ENCODE measurements around the gene MYO3A. TPM values are rescaled to one million over a fixed set of nuclear protein-coding genes. Genes with fewer than 3 reads are reported as not detected.

The MYO3A gene
- total and polyA plus RNA-seq, 2 experiments from 2014 or later = 3.0 to 10.7 TPM

- H3K4me3 Mint-ChIP-seq = no peak overlapping the region
- no peaks in the 10 kb centered on the region for H3K27me3 Mint-ChIP-seq (ENCODE audit: insufficient read depth, low read depth, poor library complexity)
These were observed 81.1 kb downstream of the MYO3A start for GRCh38 chr10:26015092-26015491.

DNA sequence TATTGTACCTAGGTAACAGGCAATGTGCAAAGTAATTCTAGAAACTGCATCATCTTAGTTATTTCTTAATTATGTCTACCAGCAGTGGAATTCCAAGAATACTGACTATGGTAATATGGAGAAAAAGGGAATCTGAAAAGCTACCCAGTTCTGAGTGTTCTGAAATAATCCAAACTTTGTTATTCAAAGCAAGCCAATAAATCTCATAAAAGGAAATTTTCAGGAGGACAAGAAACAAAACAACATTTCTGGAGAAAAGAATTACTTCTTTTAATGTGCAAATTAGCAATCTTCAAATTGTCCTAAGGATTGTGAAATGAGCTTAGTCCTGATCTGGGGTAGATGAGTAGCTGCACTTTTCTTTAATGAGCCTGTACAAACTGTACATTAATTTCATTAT is 88.8 kb downstream of the MYO3A start:
- Histone ChIP-seq H3K79me2 (replicated peaks; ENCODE audit: insufficient read depth) (no peaks in the 10 kb centered on the region), H3K4me2 (peak overlapping the region; percentile 29; the same call in 1 of the 2 replicates)
- no peak for ATAC-seq
- TF ChIP-seq EZH2 (IDR thresholded peaks at IDR 0.05; ENCODE audit: low read depth, unreplicated experiment) (no peak), JUNB (IDR thresholded peaks at IDR 0.05; ENCODE audit: unreplicated experiment) (no peak), POLR2AphosphoS5 (IDR thresholded peaks at IDR 0.05; ENCODE audit: low read depth) (no peak), ETS1 (IDR thresholded peaks at IDR 0.05) (no peak), STAT1 (IDR thresholded peaks at IDR 0.05; ENCODE audit: unreplicated experiment) (no peak), ZNF114 (CRISPR knock-in tag; IDR thresholded peaks at IDR 0.05) (no peak), ZNF331 (CRISPR knock-in tag; IDR thresholded peaks at IDR 0.05; ENCODE audit: low read depth) (no peak)
- TF ChIP-seq, protein P1, sequence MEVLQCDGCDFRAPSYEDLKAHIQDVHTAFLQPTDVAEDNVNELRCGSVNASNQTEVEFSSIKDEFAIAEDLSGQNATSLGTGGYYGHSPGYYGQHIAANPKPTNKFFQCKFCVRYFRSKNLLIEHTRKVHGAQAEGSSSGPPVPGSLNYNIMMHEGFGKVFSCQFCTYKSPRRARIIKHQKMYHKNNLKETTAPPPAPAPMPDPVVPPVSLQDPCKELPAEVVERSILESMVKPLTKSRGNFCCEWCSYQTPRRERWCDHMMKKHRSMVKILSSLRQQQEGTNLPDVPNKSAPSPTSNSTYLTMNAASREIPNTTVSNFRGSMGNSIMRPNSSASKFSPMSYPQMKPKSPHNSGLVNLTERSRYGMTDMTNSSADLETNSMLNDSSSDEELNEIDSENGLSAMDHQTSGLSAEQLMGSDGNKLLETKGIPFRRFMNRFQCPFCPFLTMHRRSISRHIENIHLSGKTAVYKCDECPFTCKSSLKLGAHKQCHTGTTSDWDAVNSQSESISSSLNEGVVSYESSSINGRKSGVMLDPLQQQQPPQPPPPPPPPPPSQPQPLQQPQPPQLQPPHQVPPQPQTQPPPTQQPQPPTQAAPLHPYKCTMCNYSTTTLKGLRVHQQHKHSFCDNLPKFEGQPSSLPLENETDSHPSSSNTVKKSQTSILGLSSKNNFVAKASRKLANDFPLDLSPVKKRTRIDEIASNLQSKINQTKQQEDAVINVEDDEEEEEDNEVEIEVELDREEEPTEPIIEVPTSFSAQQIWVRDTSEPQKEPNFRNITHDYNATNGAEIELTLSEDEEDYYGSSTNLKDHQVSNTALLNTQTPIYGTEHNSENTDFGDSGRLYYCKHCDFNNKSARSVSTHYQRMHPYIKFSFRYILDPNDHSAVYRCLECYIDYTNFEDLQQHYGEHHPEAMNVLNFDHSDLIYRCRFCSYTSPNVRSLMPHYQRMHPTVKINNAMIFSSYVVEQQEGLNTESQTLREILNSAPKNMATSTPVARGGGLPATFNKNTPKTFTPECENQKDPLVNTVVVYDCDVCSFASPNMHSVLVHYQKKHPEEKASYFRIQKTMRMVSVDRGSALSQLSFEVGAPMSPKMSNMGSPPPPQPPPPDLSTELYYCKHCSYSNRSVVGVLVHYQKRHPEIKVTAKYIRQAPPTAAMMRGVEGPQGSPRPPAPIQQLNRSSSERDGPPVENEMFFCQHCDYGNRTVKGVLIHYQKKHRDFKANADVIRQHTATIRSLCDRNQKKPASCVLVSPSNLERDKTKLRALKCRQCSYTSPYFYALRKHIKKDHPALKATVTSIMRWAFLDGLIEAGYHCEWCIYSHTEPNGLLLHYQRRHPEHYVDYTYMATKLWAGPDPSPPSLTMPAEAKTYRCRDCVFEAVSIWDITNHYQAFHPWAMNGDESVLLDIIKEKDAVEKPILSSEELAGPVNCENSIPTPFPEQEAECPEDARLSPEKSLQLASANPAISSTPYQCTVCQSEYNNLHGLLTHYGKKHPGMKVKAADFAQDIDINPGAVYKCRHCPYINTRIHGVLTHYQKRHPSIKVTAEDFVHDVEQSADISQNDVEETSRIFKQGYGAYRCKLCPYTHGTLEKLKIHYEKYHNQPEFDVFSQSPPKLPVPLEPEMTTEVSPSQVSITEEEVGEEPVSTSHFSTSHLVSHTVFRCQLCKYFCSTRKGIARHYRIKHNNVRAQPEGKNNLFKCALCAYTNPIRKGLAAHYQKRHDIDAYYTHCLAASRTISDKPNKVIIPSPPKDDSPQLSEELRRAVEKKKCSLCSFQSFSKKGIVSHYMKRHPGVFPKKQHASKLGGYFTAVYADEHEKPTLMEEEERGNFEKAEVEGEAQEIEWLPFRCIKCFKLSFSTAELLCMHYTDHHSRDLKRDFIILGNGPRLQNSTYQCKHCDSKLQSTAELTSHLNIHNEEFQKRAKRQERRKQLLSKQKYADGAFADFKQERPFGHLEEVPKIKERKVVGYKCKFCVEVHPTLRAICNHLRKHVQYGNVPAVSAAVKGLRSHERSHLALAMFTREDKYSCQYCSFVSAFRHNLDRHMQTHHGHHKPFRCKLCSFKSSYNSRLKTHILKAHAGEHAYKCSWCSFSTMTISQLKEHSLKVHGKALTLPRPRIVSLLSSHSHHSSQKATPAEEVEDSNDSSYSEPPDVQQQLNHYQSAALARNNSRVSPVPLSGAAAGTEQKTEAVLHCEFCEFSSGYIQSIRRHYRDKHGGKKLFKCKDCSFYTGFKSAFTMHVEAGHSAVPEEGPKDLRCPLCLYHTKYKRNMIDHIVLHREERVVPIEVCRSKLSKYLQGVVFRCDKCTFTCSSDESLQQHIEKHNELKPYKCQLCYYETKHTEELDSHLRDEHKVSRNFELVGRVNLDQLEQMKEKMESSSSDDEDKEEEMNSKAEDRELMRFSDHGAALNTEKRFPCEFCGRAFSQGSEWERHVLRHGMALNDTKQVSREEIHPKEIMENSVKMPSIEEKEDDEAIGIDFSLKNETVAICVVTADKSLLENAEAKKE (CRISPR knock-in tag; IDR thresholded peaks at IDR 0.05) = no peak

More at GRCh38 chr10:26015092-26015491, 81.1 kb downstream of the MYO3A start:
- Mint-ChIP-seq H3K4me1 (peaks cover 12% of the 10 kb centered on the region), H3K27ac (no peak overlapping the region), H3K9me3 (peaks cover 7% of the 10 kb centered on the region; the same call in 2 of the 3 replicates), H3K36me3 (ENCODE audit: low read depth) (peaks cover 5% of the 10 kb centered on the region; the same call in 2 of the 3 replicates)
- peaks cover 19% of the 10 kb centered on the region for H3K4me1 ChIP-seq (ENCODE audit: insufficient read depth)
- DNase-seq (ENCODE audit: low spot score) (no peak), ATAC-seq (no peak)
- no peak overlapping the region for H3K4me2 ChIP-seq
- H3K4me3 ChIP-seq = no peak overlapping the region
- no peak for TF ChIP-seq NANOG (IDR thresholded peaks at IDR 0.05; ENCODE audit: borderline replicate concordance)
- TF ChIP-seq JUNB (IDR thresholded peaks at IDR 0.05; ENCODE audit: unreplicated experiment) = no peak
- no peak for TF ChIP-seq EZH2phosphoT487 (IDR thresholded peaks at IDR 0.05; ENCODE audit: unreplicated experiment)
- no peak for TF ChIP-seq POLR2AphosphoS5 (IDR thresholded peaks at IDR 0.05; ENCODE audit: low read depth)
- TF ChIP-seq ZNF114 (CRISPR knock-in tag; IDR thresholded peaks at IDR 0.05) = no peak
- TF ChIP-seq, protein P2, sequence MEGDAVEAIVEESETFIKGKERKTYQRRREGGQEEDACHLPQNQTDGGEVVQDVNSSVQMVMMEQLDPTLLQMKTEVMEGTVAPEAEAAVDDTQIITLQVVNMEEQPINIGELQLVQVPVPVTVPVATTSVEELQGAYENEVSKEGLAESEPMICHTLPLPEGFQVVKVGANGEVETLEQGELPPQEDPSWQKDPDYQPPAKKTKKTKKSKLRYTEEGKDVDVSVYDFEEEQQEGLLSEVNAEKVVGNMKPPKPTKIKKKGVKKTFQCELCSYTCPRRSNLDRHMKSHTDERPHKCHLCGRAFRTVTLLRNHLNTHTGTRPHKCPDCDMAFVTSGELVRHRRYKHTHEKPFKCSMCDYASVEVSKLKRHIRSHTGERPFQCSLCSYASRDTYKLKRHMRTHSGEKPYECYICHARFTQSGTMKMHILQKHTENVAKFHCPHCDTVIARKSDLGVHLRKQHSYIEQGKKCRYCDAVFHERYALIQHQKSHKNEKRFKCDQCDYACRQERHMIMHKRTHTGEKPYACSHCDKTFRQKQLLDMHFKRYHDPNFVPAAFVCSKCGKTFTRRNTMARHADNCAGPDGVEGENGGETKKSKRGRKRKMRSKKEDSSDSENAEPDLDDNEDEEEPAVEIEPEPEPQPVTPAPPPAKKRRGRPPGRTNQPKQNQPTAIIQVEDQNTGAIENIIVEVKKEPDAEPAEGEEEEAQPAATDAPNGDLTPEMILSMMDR (conservative IDR thresholded peaks at IDR 0.05; ENCODE audit: low read depth in 2 of 2) = no peak
- no peak overlapping the region for H3K27ac ChIP-seq (ENCODE audit: low read depth)
- no peaks in the 10 kb centered on the region for H4K20me1 ChIP-seq (replicated peaks; ENCODE audit: insufficient read depth)
- no peaks in the 10 kb centered on the region for H3F3A ChIP-seq (replicated peaks; ENCODE audit: low read depth)
- no peaks in the 10 kb centered on the region for H3K27me3 ChIP-seq (ENCODE audit: insufficient read depth)
- H2AFZ ChIP-seq = no peak overlapping the region
- H3K9me2 ChIP-seq (ENCODE audit: insufficient read depth) = no peaks in the 10 kb centered on the region
- H3K79me2 ChIP-seq (replicated peaks; ENCODE audit: insufficient read depth) = no peaks in the 10 kb centered on the region
- H3K36me3 ChIP-seq (ENCODE audit: insufficient read depth) = no peaks in the 10 kb centered on the region

More for the DNA sequence above, 88.8 kb downstream of the MYO3A start:
- H4K20me1 ChIP-seq (replicated peaks; ENCODE audit: insufficient read depth) = no peaks in the 10 kb centered on the region
- H3K4me1 Mint-ChIP-seq = peaks cover 40% of the 10 kb centered on the region
- H3K9me2 ChIP-seq (ENCODE audit: insufficient read depth) = no peaks in the 10 kb centered on the region
- H3K4me3 Mint-ChIP-seq = no peak overlapping the region
- no peaks in the 10 kb centered on the region for H3F3A ChIP-seq (replicated peaks; ENCODE audit: low read depth)
- H2AFZ ChIP-seq = no peak overlapping the region
- H3K4me3 ChIP-seq = no peak overlapping the region
- no peaks in the 10 kb centered on the region for H3K27me3 Mint-ChIP-seq (ENCODE audit: insufficient read depth, low read depth, poor library complexity)
- no peaks in the 10 kb centered on the region for H3K9me3 Mint-ChIP-seq
- no peaks in the 10 kb centered on the region for H3K36me3 Mint-ChIP-seq (ENCODE audit: low read depth)
- no peak for DNase-seq (ENCODE audit: low spot score)
- H3K27me3 ChIP-seq (ENCODE audit: insufficient read depth) = no peaks in the 10 kb centered on the region
- H3K27ac ChIP-seq (ENCODE audit: low read depth) = no peak overlapping the region
- peaks cover 28% of the 10 kb centered on the region for H3K4me1 ChIP-seq (ENCODE audit: insufficient read depth)
- H3K27ac Mint-ChIP-seq = no peak overlapping the region
- H3K36me3 ChIP-seq (ENCODE audit: insufficient read depth) = no peaks in the 10 kb centered on the region
